ENCODE results near the gene RANBP1. TPM values are rescaled to one million over a fixed set of nuclear protein-coding genes. Genes with fewer than 3 reads are reported as not detected.
"Not testable (repeated sequence)": the region's sequence is repeated elsewhere in the genome, so short reads cannot be mapped to it uniquely, and the experiment has no call there.

The RANBP1 gene
- total RNA-seq, 1 donor, result 191 TPM

GRCh38 chr22:20159076-20159475 lies 43.2 kb downstream of the RANBP1 start:
- H3K4me3 ChIP-seq (ENCODE audit: low read depth, low read length), result no peak overlapping the region
- no peak for TF ChIP-seq CTCF (IDR thresholded peaks at IDR 0.05; ENCODE audit: insufficient read depth, low read length)
- no peak for DNase-seq (ENCODE audit: low read depth)

GRCh38 chr22:20159531-20159930 lies 43.6 kb downstream of the RANBP1 start:
- not testable (repeated sequence) for DNase-seq (ENCODE audit: low read depth); H3K4me3 ChIP-seq (ENCODE audit: low read depth, low read length)

GRCh38 chr22:20160041-20160440 lies 44.1 kb downstream of the RANBP1 start:
- TF ChIP-seq CTCF (IDR thresholded peaks at IDR 0.05; ENCODE audit: insufficient read depth, low read length), result no peak
- H3K4me3 ChIP-seq (ENCODE audit: low read depth, low read length), result no peak overlapping the region
- no peak for DNase-seq (ENCODE audit: low read depth)

- TF ChIP-seq CTCF (IDR thresholded peaks at IDR 0.05; ENCODE audit: insufficient read depth, low read length), result no peak
- no peak overlapping the region for H3K4me3 ChIP-seq (ENCODE audit: low read depth, low read length)
- no peak for DNase-seq (ENCODE audit: low read depth)
Observed at GRCh38 chr22:20164863-20165262, 49.0 kb downstream of the RANBP1 start.

- H3K4me3 ChIP-seq (ENCODE audit: low read depth, low read length), result no peak overlapping the region
- no peak for TF ChIP-seq CTCF (IDR thresholded peaks at IDR 0.05; ENCODE audit: insufficient read depth, low read length)
Observed at GRCh38 chr22:20165421-20165820, 49.5 kb downstream of the RANBP1 start.

GRCh38 chr22:20165913-20166312 lies 50.0 kb downstream of the RANBP1 start:
- no peak overlapping the region for H3K4me3 ChIP-seq (ENCODE audit: low read depth, low read length)
- no peak for DNase-seq (ENCODE audit: low read depth)
- TF ChIP-seq CTCF (IDR thresholded peaks at IDR 0.05; ENCODE audit: insufficient read depth, low read length), result no peak

More at GRCh38 chr22:20165421-20165820, 49.5 kb downstream of the RANBP1 start:
- no peak for DNase-seq (ENCODE audit: low read depth)

GRCh38 chr22:20166703-20167102 lies 50.8 kb downstream of the RANBP1 start:
- H3K4me3 ChIP-seq (ENCODE audit: low read depth, low read length), result no peak overlapping the region
- no peak for DNase-seq (ENCODE audit: low read depth)
- TF ChIP-seq CTCF (IDR thresholded peaks at IDR 0.05; ENCODE audit: insufficient read depth, low read length), result no peak
